HG03097 (cell line): ENCODE data around the gene GPC5.

ENCODE experiments used
- ATAC-seq: cut with Tn5 transposase; IDR thresholded peaks from one replicate; pipeline ENCODE4 v1.9.1; 2021; ENCODE audit not compliant: unreplicated experiment, low FRiP score

GPC5 gene

GRCh38 chr13:92074658-92075057 is 676.2 kb downstream of the GPC5 start:
- ATAC-seq = no peak

GRCh38 chr13:92097337-92097903 is 699.0 kb downstream of the GPC5 start:
- no peak for ATAC-seq

- no peak for ATAC-seq
Measured at GRCh38 chr13:92101801-92102200, 703.4 kb downstream of the GPC5 start.

DNA sequence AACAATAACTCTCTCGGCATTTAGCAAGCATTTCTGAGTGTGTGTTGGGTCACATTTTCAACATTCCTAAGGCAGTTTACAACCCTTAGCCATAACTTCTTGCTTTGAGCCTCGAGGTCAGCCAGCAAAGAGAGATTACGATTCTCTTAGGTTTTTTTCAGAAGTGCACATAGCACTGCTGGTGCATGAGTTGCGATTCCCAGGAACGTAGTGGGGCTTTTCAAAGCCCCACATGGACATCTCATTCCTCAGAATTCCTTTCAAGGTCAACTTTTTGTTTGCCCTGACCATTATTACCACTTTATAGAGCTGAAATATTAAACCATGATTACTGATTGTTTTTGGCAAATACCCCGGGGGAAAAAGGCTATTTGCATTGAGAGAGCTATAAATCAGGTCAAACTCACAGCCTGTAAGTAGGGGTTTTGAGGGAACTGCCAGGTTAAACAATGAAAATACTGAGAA is 705.3 kb downstream of the GPC5 start:
- ATAC-seq = no peak

GRCh38 chr13:92122186-92122853 is 723.9 kb downstream of the GPC5 start:
- ATAC-seq = no peak

- no peak for ATAC-seq
Measured at GRCh38 chr13:92126399-92126798, 728.0 kb downstream of the GPC5 start.

DNA sequence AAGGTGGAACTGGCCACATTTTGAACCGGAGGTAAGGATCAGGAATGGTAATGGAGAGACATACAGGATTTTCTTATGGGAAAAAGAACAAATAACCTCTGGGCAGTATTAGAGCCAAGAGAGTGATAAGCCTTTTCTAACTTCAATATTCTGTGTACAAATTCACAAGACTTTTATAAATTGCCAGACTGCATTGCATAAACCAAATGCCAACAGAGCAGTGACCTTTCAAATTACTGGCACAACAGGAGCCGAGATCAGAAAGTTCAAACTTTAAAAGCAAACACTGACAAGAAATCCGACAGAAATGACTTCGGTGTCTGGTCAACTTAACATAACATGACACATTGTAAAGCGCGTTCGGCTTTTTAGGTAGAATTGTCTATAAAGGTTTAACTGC is 737.1 kb downstream of the GPC5 start:
- ATAC-seq = no peak

DNA sequence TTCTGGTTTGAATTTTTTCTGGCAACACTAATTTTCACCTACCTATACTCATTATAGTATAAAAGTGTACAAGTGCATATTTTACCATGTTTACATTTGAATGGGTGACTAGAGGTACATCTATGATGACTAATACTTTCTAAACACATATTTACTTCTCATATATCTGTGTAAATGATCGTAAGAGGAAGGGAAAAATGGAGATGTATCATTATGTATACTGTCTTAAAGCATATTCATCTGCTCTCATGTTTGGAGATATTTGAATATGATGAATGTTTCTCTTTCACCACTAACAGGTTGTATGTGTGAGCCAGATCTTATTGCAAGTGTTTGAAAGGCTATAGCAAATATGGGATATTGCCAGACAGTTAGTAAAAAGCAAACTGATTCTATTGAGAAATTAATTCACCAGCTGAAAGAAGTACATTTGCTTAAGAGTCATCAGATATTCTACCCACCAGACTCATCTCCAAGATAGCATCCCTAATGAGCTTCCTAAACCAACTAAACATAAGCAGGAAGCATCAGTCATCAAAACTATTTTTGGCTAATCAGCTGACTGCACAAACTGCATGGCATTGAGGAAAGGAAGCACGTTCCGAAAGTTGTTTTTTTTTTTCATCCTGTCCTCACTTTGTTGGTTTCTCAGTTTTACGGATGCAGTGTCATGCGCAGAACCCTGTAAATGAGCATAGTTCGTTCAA is 738.2 kb downstream of the GPC5 start:
- ATAC-seq = no peak

- no peak for ATAC-seq
Measured at GRCh38 chr13:92137520-92137919, 739.1 kb downstream of the GPC5 start.

GRCh38 chr13:92143766-92144165 is 745.3 kb downstream of the GPC5 start:
- ATAC-seq = no peak

DNA sequence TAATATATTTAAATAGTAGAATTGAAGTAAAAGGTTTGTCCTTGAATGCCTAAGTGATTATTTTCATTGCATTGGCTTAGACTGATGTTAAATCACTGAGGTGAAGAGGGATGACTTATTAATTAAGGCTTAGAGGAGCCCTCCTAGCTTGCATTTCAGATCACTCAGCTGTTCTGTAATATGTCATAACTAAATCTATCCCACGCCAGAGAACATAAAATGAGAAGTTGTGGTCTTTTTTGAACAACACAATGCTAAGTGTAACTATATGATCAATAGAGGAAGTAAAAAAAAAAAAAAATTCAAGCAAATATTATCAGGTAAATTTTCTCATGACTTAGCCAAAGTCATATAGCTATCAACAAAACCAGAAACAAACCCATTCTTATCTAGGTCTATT is 752.2 kb downstream of the GPC5 start:
- ATAC-seq = no peak

GRCh38 chr13:92158346-92158745 is 759.9 kb downstream of the GPC5 start:
- ATAC-seq = no peak

- ATAC-seq = no peak
Measured at GRCh38 chr13:92164822-92165221, 766.4 kb downstream of the GPC5 start.

DNA sequence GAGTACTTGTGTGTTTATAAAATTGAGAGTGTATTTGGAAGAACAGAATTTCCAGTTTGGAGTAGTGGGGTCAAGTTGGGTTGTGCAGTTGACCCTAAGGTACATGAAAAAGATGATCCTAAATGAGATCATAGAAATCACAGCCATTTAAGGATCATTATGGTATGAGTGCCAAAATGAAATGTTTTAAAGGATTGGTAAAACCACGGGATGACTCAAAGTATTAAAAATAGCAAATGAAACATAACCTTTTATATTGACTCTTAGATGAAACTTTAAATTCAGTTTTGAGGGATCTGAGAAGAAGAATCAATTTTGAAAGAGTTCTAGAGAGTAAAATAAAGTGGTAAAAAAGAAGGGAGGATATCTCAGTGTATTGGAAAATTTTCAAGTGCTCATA is 773.8 kb downstream of the GPC5 start:
- no peak for ATAC-seq

- no peak for ATAC-seq
Measured at GRCh38 chr13:92173254-92173653, 774.8 kb downstream of the GPC5 start.

DNA sequence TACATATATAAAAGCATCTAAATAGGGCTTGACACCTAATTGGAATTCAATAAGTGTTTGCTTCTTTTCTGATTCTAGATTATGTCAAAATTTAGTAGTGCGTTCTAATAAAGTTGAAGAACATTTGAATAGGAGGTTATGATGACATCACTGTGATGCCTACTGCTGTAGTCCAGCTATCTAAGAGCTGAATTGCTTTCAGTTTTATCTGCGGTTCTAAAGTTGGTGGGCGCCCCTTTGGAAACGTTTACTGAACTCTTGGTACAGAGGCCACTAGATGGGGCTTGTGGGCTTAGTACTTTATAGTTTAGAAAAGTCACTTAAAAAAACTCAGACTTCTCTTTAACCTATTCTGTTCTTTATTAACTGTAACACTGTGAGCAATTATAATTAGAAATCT is 776.9 kb downstream of the GPC5 start:
- no peak for ATAC-seq

- ATAC-seq = no peak
Measured at GRCh38 chr13:92177966-92178365, 779.5 kb downstream of the GPC5 start.

DNA sequence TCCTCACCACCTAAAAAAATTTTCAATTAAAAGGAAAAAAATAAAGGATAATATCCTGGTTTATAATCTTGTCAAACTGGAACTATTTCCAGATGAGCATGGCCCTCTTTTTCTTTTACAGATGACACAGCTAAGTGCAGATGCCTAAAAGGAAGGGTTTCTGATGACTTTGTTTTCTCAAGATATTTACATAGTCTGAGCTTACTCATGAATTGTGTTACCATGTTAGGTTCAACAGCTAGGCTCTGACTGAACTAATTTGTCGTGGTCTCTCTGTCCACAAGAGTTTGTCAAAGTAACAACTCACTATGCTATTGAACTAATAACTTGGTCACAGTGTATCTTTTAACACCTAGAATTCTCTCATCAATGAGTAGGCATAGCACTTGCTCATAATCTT is 780.8 kb downstream of the GPC5 start:
- ATAC-seq = no peak

DNA sequence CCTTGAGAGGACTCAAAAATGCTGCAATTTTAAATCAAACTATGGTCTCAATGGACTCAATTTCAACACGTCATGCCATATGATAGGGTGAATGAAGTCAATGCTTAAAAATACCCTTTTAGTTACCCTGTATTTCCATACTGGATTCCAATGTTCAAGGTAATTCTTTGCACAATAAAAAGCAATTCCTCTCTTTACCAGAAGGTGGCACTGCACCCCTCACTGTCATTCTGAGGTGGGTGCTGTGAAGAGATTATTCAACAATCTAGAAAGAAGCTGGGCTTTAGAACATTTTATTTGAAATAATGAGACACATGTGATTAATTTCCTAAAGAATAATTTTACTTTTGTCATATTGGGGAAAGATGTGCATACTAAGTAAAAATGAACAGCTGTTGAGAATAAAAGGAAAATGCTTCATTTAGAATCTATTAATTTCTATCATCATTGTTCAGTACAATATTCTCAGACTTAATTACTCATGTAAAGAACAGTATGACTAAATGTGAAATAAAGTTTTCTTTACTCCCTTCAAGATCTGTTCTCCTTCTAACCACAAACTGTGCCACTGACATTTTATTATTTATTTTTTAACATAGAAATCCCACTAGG is 789.1 kb downstream of the GPC5 start:
- peak; percentile 83 for ATAC-seq

DNA sequence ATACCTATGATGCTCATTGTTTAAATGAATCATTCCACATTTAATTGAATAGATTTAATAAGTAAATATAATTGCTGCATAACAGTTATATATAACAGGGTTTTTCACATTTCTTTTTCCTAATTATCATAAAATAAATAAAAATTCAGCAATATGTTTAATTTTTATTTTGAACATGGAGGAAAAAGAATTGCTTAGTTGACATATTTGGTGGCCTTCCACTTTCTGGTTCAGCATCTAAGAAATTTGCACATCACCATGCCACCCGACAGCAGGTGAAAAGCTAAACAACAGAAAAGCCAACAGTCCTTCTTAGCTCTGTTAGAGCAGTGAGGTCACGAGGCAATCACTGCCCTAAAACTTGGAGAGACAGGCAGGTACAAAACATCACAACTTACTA is 790.2 kb downstream of the GPC5 start:
- ATAC-seq = no peak

GRCh38 chr13:92196591-92197256 is 798.3 kb downstream of the GPC5 start:
- no peak for ATAC-seq
